Endothelial cell of umbilical vein (primary cell): ENCODE data around the gene TMEM151B. TPM values are rescaled to one million over a fixed set of nuclear protein-coding genes. Genes with fewer than 3 reads are reported as not detected.

Source experiments
- BruUV-seq: library from RNA; stranded (reverse); fragments of 400-500 nt; replicated peaks from 2 replicates; lab custom pipeline; 2021; lab: Mats Ljungman, UMichigan
- CTCF ChIA-PET: fragments of 300-600, 350-600 bp; sonication (Branson Sonifier 250); formaldehyde crosslinking; loops from one replicate; lab custom pipeline; 2021; ENCODE audit warnings: antibody characterized with exemption, inconsistent platforms; lab: Charles Lee
- POLR2A ChIA-PET: fragments of 300-600, 350-600 bp; sonication (Branson Sonifier 250); formaldehyde crosslinking; loops from one replicate; lab custom pipeline; 2021; ENCODE audit warnings: antibody characterized with exemption, inconsistent platforms; lab: Charles Lee
- DNase-seq: peaks from one replicate; pipeline ENCODE4 v3.0.0-alpha.2; 2011; ENCODE audit warnings: low read depth, low spot score
- FAIRE-seq: peaks from 2 replicates; lab custom pipeline; 2011; peaks lifted over from hg19 to GRCh38; lab: Jason Lieb, UNC
- H2AFZ ChIP-seq: 2 replicates; pipeline ENCODE4 v1.6.0; 2012; ENCODE audit warnings: low read depth, low read length, control low read depth, inconsistent platforms
- H3K27ac ChIP-seq: 2 replicates; pipeline ENCODE4 v1.5.1; 2011; ENCODE audit warnings: low read depth, mild to moderate bottlenecking, control low read depth, low read length, moderate library complexity; ENCODE audit not compliant: insufficient read depth
- H3K27me3 ChIP-seq, 2 experiments: 2 replicates each; pipeline versions ENCODE4 v1.6.0 to v1.6.1; 2011; ENCODE audit warnings: low read length in 2 of 2, mixed read lengths in 1 of 2; ENCODE audit not compliant: control insufficient read depth in 2 of 2, insufficient read depth in 2 of 2
- H3K36me3 ChIP-seq, 2 experiments: 2 replicates in 1 of 2; 3 replicates in 1 of 2; pipeline ENCODE4 v1.5.1; 2011; ENCODE audit warnings: low read length in 2 of 2, mild to moderate bottlenecking in 1 of 2, moderate library complexity in 1 of 2; ENCODE audit not compliant: control insufficient read depth in 2 of 2, insufficient read depth in 2 of 2; ENCODE audit errors: extremely low read depth in 1 of 2
- H3K4me1 ChIP-seq: 3 replicates; pipeline ENCODE4 v1.5.1; 2011; ENCODE audit warnings: mild to moderate bottlenecking, low read length; ENCODE audit not compliant: control insufficient read depth, insufficient read depth; ENCODE audit errors: extremely low read depth
- H3K4me2 ChIP-seq: 2 replicates; pipeline ENCODE4 v1.6.1; 2011; ENCODE audit warnings: low read length, control low read depth, mixed read lengths; ENCODE audit not compliant: insufficient read depth
- H3K4me3 ChIP-seq, 3 experiments: fragments of 200-600 bp in 1 of 3; sonication (generic), shearing (Covaris generic) in 1 of 3; replicated peaks in 1 of 3; 2 replicates each; pipeline ENCODE4 v1.5.1; 2011 to 2016; ENCODE audit warnings: control low read depth in 3 of 3, low read length in 3 of 3, mild to moderate bottlenecking in 2 of 3, inconsistent platforms in 1 of 3, low read depth in 1 of 3, moderate library complexity in 1 of 3; ENCODE audit not compliant: insufficient read depth in 1 of 3
- H3K79me2 ChIP-seq: 2 replicates; pipeline ENCODE4 v1.6.0; 2012; ENCODE audit warnings: low read length, inconsistent platforms; ENCODE audit not compliant: control insufficient read depth, insufficient read depth
- H3K9ac ChIP-seq: replicated peaks from 2 replicates; pipeline ENCODE3; 2011; ENCODE audit warnings: low read length, control low read depth; ENCODE audit not compliant: insufficient read depth; ENCODE audit errors: extremely low read depth
- H3K9me1 ChIP-seq: replicated peaks from 3 replicates; pipeline ENCODE4 v1.6.0; 2011; ENCODE audit warnings: mild to moderate bottlenecking, low read length; ENCODE audit not compliant: control insufficient read depth, insufficient read depth; ENCODE audit errors: extremely low read depth
- H3K9me3 ChIP-seq: replicated peaks from 2 replicates; pipeline ENCODE4 v1.5.1; 2012; ENCODE audit warnings: low read length, inconsistent platforms; ENCODE audit not compliant: control insufficient read depth, insufficient read depth
- H4K20me1 ChIP-seq: replicated peaks from 2 replicates; pipeline ENCODE3; 2011; ENCODE audit warnings: mild to moderate bottlenecking, low read length; ENCODE audit not compliant: control insufficient read depth, insufficient read depth; ENCODE audit errors: extremely low read depth
- CTCF ChIP-seq, 2 donors: IDR thresholded peaks; 1 replicate in 1 of 2; 2 replicates in 1 of 2; pipeline ENCODE4 v1.5.1; 2011; ENCODE audit warnings: low read length in 2 of 2, mild to moderate bottlenecking in 2 of 2, moderate library complexity in 2 of 2, control low read depth in 1 of 2, inconsistent platforms in 1 of 2, low read depth in 1 of 2; ENCODE audit not compliant: insufficient read depth in 1 of 2; ENCODE audit errors: extremely low read depth in 1 of 2
- EZH2 ChIP-seq: IDR thresholded peaks from 2 replicates; pipeline ENCODE4 v1.6.1; 2012; ENCODE audit warnings: borderline replicate concordance, low read depth, mild to moderate bottlenecking, moderate library complexity, low read length, inconsistent platforms; ENCODE audit not compliant: severe bottlenecking
- FOS ChIP-seq: IDR thresholded peaks from 2 replicates; pipeline ENCODE4 v1.6.1; 2011; ENCODE audit warnings: mild to moderate bottlenecking, low read length, moderate library complexity, borderline replicate concordance; ENCODE audit not compliant: insufficient read depth
- GATA2 ChIP-seq: IDR thresholded peaks from 2 replicates; pipeline ENCODE4 v1.7.0; 2011; ENCODE audit warnings: low read depth, mild to moderate bottlenecking, moderate library complexity, mixed read lengths, low read length; ENCODE audit not compliant: insufficient read length, insufficient read depth
- JUN ChIP-seq: IDR thresholded peaks from 2 replicates; pipeline ENCODE4 v1.6.1; 2011; ENCODE audit warnings: borderline replicate concordance, low read depth; ENCODE audit not compliant: insufficient read length, insufficient read depth
- MAX ChIP-seq: IDR thresholded peaks from 2 replicates; pipeline ENCODE4 v1.6.1; 2011; ENCODE audit not compliant: insufficient read depth, insufficient read length
- MYC ChIP-seq: IDR thresholded peaks from one replicate; pipeline ENCODE4 v1.6.1; 2011; ENCODE audit warnings: mild to moderate bottlenecking, low read depth, low read length
- POLR2A ChIP-seq: IDR thresholded peaks from 2 replicates; pipeline ENCODE4 v1.6.1; 2012; ENCODE audit warnings: low read depth, mild to moderate bottlenecking, control low read depth, low read length
- POLR2AphosphoS5 ChIP-seq: IDR thresholded peaks from 2 replicates; pipeline ENCODE4 v1.6.1; 2012; ENCODE audit warnings: low read depth, mild to moderate bottlenecking, control low read depth, low read length, moderate library complexity; ENCODE audit not compliant: insufficient read depth
- dilution Hi-C: fragments of 300-500 bp; cut with MboI; formaldehyde crosslinking; loops from one replicate; pipeline ENCODE4 v1.15.0; 2019; ENCODE audit warnings: low sequenced_read_pairs; ENCODE audit not compliant: extremely low pct_ligation_motif_present
- intact Hi-C: fragments of 100-400 bp; cut with micrococcal nuclease; formaldehyde crosslinking; loops from one replicate; pipeline ENCODE4 v1.10.0; 2022
- polyA plus RNA-seq, 4 experiments: library from polyadenylated mRNA; depleted of rRNA in 3 of 4; stranded (reverse) in 3 of 4; unstranded in 1 of 4; fragments of >200 nt; gene quantifications; 2 replicates each; pipeline versions ENCODE4 v1.2.1 to v1.2.3, GENCODE V29; 2011 to 2012; ENCODE audit warnings: missing spikeins in 1 of 4
- total RNA-seq: library from RNA; stranded (reverse); gene quantifications from 2 replicates; pipeline ENCODE4 v1.2.3, GENCODE V29; 2021

The TMEM151B gene
- total and polyA plus RNA-seq, 2 donors (not counting 3 experiments of a cell fraction or from before 2014, with no cell fraction given), result 0.03 to 0.07 TPM

GRCh38 chr6:44335631-44336030 lies 65.4 kb downstream of the TMEM151B start:
- Histone ChIP-seq H3K36me3 (no peaks in the 10 kb centered on the region), H3K9me1 (no peaks in the 10 kb centered on the region), H3K4me3 (no peak overlapping the region), H3K4me1 (no peaks in the 10 kb centered on the region), H3K27ac (no peak overlapping the region), H4K20me1 (no peaks in the 10 kb centered on the region), H2AFZ (no peak overlapping the region), H3K4me2 (no peak overlapping the region), H3K79me2 (no peaks in the 10 kb centered on the region), H3K27me3 (peaks cover 16 to 24% of the 10 kb centered on the region in 2 experiments), H3K9me3 (no peaks in the 10 kb centered on the region), H3K9ac (no peak overlapping the region)
- FAIRE-seq (no peak), DNase-seq (no peak)
- intact Hi-C loops (loop anchor here (5.0 kb wide), 1 partner anchor 183 kb away; no protein-coding TSS in a partner anchor), dilution Hi-C loops (no loop called here)
- ChIA-PET CTCF (interaction anchor here (0.8 to 6.3 kb wide), 5 partner anchors 10 to 239 kb away, joined by 3 to 154 read pairs (median 4); partner anchors contain the start of genes AARS2 and TMEM151B), POLR2A (no interaction called here)
- TF ChIP-seq FOS (no peak), EZH2 (no peak), GATA2 (no peak), CTCF (IDR thresholded peaks at IDR 0.05; ENCODE audit: extremely low read depth in 1 of 2, insufficient read depth in 1 of 2, low read depth in 1 of 2, low read length in 2 of 2) (no peak), MAX (no peak), POLR2A (no peak), MYC (no peak), POLR2AphosphoS5 (no peak), JUN (no peak)
- no TSS peak for BruUV-seq
